Endothelial cell of umbilical vein (primary cell): Measurements from ENCODE around the gene NSUN7. TPM values are rescaled to one million over a fixed set of nuclear protein-coding genes. Genes with fewer than 3 reads are reported as not detected.

Experiments used
- BruUV-seq: library from RNA; stranded (reverse); fragments of 400-500 nt; replicated peaks from 2 replicates; lab custom pipeline; 2021; lab: Mats Ljungman, UMichigan
- CTCF ChIA-PET: fragments of 300-600, 350-600 bp; sonication (Branson Sonifier 250); formaldehyde crosslinking; loops from one replicate; lab custom pipeline; 2021; ENCODE audit warnings: antibody characterized with exemption, inconsistent platforms; lab: Charles Lee
- POLR2A ChIA-PET: fragments of 300-600, 350-600 bp; sonication (Branson Sonifier 250); formaldehyde crosslinking; loops from one replicate; lab custom pipeline; 2021; ENCODE audit warnings: antibody characterized with exemption, inconsistent platforms; lab: Charles Lee
- DNase-seq: peaks from one replicate; pipeline ENCODE4 v3.0.0-alpha.2; 2011; ENCODE audit warnings: low read depth, low spot score
- FAIRE-seq: peaks from 2 replicates; lab custom pipeline; 2011; peaks lifted over from hg19 to GRCh38; lab: Jason Lieb, UNC
- H2AFZ ChIP-seq: 2 replicates; pipeline ENCODE4 v1.6.0; 2012; ENCODE audit warnings: low read depth, low read length, control low read depth, inconsistent platforms
- H3K27ac ChIP-seq: 2 replicates; pipeline ENCODE4 v1.5.1; 2011; ENCODE audit warnings: low read depth, mild to moderate bottlenecking, control low read depth, low read length, moderate library complexity; ENCODE audit not compliant: insufficient read depth
- H3K27me3 ChIP-seq, 2 experiments: 2 replicates each; pipeline versions ENCODE4 v1.6.0 to v1.6.1; 2011; ENCODE audit warnings: low read length in 2 of 2, mixed read lengths in 1 of 2; ENCODE audit not compliant: control insufficient read depth in 2 of 2, insufficient read depth in 2 of 2
- H3K36me3 ChIP-seq, 2 experiments: 2 replicates in 1 of 2; 3 replicates in 1 of 2; pipeline ENCODE4 v1.5.1; 2011; ENCODE audit warnings: low read length in 2 of 2, mild to moderate bottlenecking in 1 of 2, moderate library complexity in 1 of 2; ENCODE audit not compliant: control insufficient read depth in 2 of 2, insufficient read depth in 2 of 2; ENCODE audit errors: extremely low read depth in 1 of 2
- H3K4me1 ChIP-seq: 3 replicates; pipeline ENCODE4 v1.5.1; 2011; ENCODE audit warnings: mild to moderate bottlenecking, low read length; ENCODE audit not compliant: control insufficient read depth, insufficient read depth; ENCODE audit errors: extremely low read depth
- H3K4me2 ChIP-seq: 2 replicates; pipeline ENCODE4 v1.6.1; 2011; ENCODE audit warnings: low read length, control low read depth, mixed read lengths; ENCODE audit not compliant: insufficient read depth
- H3K4me3 ChIP-seq, 3 experiments: fragments of 200-600 bp in 1 of 3; sonication (generic), shearing (Covaris generic) in 1 of 3; replicated peaks in 1 of 3; 2 replicates each; pipeline ENCODE4 v1.5.1; 2011 to 2016; ENCODE audit warnings: control low read depth in 3 of 3, low read length in 3 of 3, mild to moderate bottlenecking in 2 of 3, inconsistent platforms in 1 of 3, low read depth in 1 of 3, moderate library complexity in 1 of 3; ENCODE audit not compliant: insufficient read depth in 1 of 3
- H3K79me2 ChIP-seq: 2 replicates; pipeline ENCODE4 v1.6.0; 2012; ENCODE audit warnings: low read length, inconsistent platforms; ENCODE audit not compliant: control insufficient read depth, insufficient read depth
- H3K9ac ChIP-seq: replicated peaks from 2 replicates; pipeline ENCODE3; 2011; ENCODE audit warnings: low read length, control low read depth; ENCODE audit not compliant: insufficient read depth; ENCODE audit errors: extremely low read depth
- H3K9me1 ChIP-seq: replicated peaks from 3 replicates; pipeline ENCODE4 v1.6.0; 2011; ENCODE audit warnings: mild to moderate bottlenecking, low read length; ENCODE audit not compliant: control insufficient read depth, insufficient read depth; ENCODE audit errors: extremely low read depth
- H3K9me3 ChIP-seq: replicated peaks from 2 replicates; pipeline ENCODE4 v1.5.1; 2012; ENCODE audit warnings: low read length, inconsistent platforms; ENCODE audit not compliant: control insufficient read depth, insufficient read depth
- H4K20me1 ChIP-seq: replicated peaks from 2 replicates; pipeline ENCODE3; 2011; ENCODE audit warnings: mild to moderate bottlenecking, low read length; ENCODE audit not compliant: control insufficient read depth, insufficient read depth; ENCODE audit errors: extremely low read depth
- EZH2 ChIP-seq: IDR thresholded peaks from 2 replicates; pipeline ENCODE4 v1.6.1; 2012; ENCODE audit warnings: borderline replicate concordance, low read depth, mild to moderate bottlenecking, moderate library complexity, low read length, inconsistent platforms; ENCODE audit not compliant: severe bottlenecking
- FOS ChIP-seq: IDR thresholded peaks from 2 replicates; pipeline ENCODE4 v1.6.1; 2011; ENCODE audit warnings: mild to moderate bottlenecking, low read length, moderate library complexity, borderline replicate concordance; ENCODE audit not compliant: insufficient read depth
- GATA2 ChIP-seq: IDR thresholded peaks from 2 replicates; pipeline ENCODE4 v1.7.0; 2011; ENCODE audit warnings: low read depth, mild to moderate bottlenecking, moderate library complexity, mixed read lengths, low read length; ENCODE audit not compliant: insufficient read length, insufficient read depth
- JUN ChIP-seq: IDR thresholded peaks from 2 replicates; pipeline ENCODE4 v1.6.1; 2011; ENCODE audit warnings: borderline replicate concordance, low read depth; ENCODE audit not compliant: insufficient read length, insufficient read depth
- MYC ChIP-seq: IDR thresholded peaks from one replicate; pipeline ENCODE4 v1.6.1; 2011; ENCODE audit warnings: mild to moderate bottlenecking, low read depth, low read length
- POLR2A ChIP-seq: IDR thresholded peaks from 2 replicates; pipeline ENCODE4 v1.6.1; 2012; ENCODE audit warnings: low read depth, mild to moderate bottlenecking, control low read depth, low read length
- POLR2AphosphoS5 ChIP-seq: IDR thresholded peaks from 2 replicates; pipeline ENCODE4 v1.6.1; 2012; ENCODE audit warnings: low read depth, mild to moderate bottlenecking, control low read depth, low read length, moderate library complexity; ENCODE audit not compliant: insufficient read depth
- dilution Hi-C: fragments of 300-500 bp; cut with MboI; formaldehyde crosslinking; loops from one replicate; pipeline ENCODE4 v1.15.0; 2019; ENCODE audit warnings: low sequenced_read_pairs; ENCODE audit not compliant: extremely low pct_ligation_motif_present
- intact Hi-C: fragments of 100-400 bp; cut with micrococcal nuclease; formaldehyde crosslinking; loops from one replicate; pipeline ENCODE4 v1.10.0; 2022
- polyA plus RNA-seq, 4 experiments: library from polyadenylated mRNA; depleted of rRNA in 3 of 4; stranded (reverse) in 3 of 4; unstranded in 1 of 4; fragments of >200 nt; gene quantifications; 2 replicates each; pipeline versions ENCODE4 v1.2.1 to v1.2.3, GENCODE V29; 2011 to 2012; ENCODE audit warnings: missing spikeins in 1 of 4
- total RNA-seq: library from RNA; stranded (reverse); gene quantifications from 2 replicates; pipeline ENCODE4 v1.2.3, GENCODE V29; 2021
- TF ChIP-seq, protein P1 (sequence below), 2 donors: IDR thresholded peaks; 1 replicate in 1 of 2; 2 replicates in 1 of 2; pipeline ENCODE4 v1.5.1; 2011; ENCODE audit warnings: low read length in 2 of 2, mild to moderate bottlenecking in 2 of 2, moderate library complexity in 2 of 2, control low read depth in 1 of 2, inconsistent platforms in 1 of 2, low read depth in 1 of 2; ENCODE audit not compliant: insufficient read depth in 1 of 2; ENCODE audit errors: extremely low read depth in 1 of 2
- TF ChIP-seq, protein P2 (sequence below): IDR thresholded peaks from 2 replicates; pipeline ENCODE4 v1.6.1; 2011; ENCODE audit not compliant: insufficient read depth, insufficient read length

NSUN7 gene
- total and polyA plus RNA-seq, 2 donors (not counting 3 experiments of a cell fraction or from before 2014, with no cell fraction given), result 0.03 to 0.20 TPM

DNA sequence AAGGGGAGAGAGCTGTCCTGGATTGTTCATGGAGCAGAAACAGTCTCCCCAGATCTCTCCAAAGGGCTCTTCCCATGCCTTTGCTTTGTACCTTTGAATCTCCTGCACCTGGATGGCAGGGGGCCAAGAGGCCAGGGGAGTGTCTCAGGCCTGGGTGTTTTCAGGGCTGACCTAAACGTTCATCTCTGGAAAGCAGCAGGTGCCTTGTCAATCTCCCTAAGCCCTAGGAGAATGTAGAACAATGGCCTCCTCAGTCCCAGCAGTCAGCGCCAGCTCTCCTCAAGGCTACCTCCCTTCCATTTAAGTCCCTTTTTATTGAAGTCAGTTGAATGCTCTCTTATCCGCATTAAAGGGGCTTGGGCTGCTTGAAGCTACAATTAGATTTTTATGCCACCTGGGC is 31.2 kb upstream of the NSUN7 start:
- no peaks in the 10 kb centered on the region for H3K9me1 ChIP-seq
- H3K27me3 ChIP-seq, result peaks cover 0 to 14% of the 10 kb centered on the region in 2 experiments
- H3K79me2 ChIP-seq, result no peaks in the 10 kb centered on the region
- no peak overlapping the region for H2AFZ ChIP-seq
- no peak overlapping the region for H3K9ac ChIP-seq
- ChIA-PET CTCF (interaction anchor here (0.6 to 1.9 kb wide), 9 partner anchors 9 to 662 kb away, joined by 3 to 9 read pairs (median 4); partner anchors contain the start of gene N4BP2), POLR2A (no interaction called here)
- DNase-seq (no peak), FAIRE-seq (no peak)
- no peaks in the 10 kb centered on the region for H3K9me3 ChIP-seq
- H3K4me3 ChIP-seq, result no peak overlapping the region
- intact Hi-C loops, result no loop called here
- H3K4me1 ChIP-seq, result peaks cover 8% of the 10 kb centered on the region
- H4K20me1 ChIP-seq, result no peaks in the 10 kb centered on the region
- dilution Hi-C loops, result no loop called here
- no peak overlapping the region for H3K27ac ChIP-seq
- no peaks in the 10 kb centered on the region for H3K36me3 ChIP-seq
- H3K4me2 ChIP-seq, result no peak overlapping the region
- TF ChIP-seq, protein P1, sequence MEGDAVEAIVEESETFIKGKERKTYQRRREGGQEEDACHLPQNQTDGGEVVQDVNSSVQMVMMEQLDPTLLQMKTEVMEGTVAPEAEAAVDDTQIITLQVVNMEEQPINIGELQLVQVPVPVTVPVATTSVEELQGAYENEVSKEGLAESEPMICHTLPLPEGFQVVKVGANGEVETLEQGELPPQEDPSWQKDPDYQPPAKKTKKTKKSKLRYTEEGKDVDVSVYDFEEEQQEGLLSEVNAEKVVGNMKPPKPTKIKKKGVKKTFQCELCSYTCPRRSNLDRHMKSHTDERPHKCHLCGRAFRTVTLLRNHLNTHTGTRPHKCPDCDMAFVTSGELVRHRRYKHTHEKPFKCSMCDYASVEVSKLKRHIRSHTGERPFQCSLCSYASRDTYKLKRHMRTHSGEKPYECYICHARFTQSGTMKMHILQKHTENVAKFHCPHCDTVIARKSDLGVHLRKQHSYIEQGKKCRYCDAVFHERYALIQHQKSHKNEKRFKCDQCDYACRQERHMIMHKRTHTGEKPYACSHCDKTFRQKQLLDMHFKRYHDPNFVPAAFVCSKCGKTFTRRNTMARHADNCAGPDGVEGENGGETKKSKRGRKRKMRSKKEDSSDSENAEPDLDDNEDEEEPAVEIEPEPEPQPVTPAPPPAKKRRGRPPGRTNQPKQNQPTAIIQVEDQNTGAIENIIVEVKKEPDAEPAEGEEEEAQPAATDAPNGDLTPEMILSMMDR (IDR thresholded peaks at IDR 0.05; ENCODE audit: extremely low read depth in 1 of 2, insufficient read depth in 1 of 2, low read depth in 1 of 2, low read length in 2 of 2), result no peak
- TF ChIP-seq POLR2A (no peak), JUN (no peak), FOS (no peak), POLR2AphosphoS5 (no peak), MYC (no peak), GATA2 (no peak), EZH2 (no peak)
- TF ChIP-seq, protein P2, sequence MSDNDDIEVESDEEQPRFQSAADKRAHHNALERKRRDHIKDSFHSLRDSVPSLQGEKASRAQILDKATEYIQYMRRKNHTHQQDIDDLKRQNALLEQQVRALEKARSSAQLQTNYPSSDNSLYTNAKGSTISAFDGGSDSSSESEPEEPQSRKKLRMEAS, result no peak
- no TSS peak for BruUV-seq
